ENCODE results near the gene ACER2. TPM values are rescaled to one million over a fixed set of nuclear protein-coding genes. Genes with fewer than 3 reads are reported as not detected.

ACER2 gene
- total RNA-seq, 4 donors from 2014 or later: 1.7 to 4.8 (median 2.4) TPM

DNA sequence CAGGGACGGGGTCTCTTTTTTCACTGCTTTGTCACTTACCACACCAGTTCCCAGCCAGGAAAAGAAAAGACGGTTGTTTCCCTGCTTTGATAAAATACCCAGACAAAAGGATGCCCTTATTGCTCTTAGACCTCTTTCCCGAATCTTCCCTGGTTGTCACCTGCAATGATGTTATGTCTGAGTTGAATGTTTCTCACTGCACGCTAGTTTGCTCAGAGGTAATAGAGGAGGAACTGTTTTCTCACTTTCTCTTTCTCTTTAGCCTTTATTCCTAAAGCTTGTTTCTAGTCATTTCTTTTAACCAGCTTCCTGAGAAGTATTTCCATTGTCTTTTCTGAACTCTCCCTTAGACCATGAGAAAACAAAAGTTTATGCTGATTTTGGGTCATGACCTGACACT, 32.9 kb downstream of the ACER2 start:
- intact Hi-C loops (cut with DNase I; ENCODE audit: low total_unique reads): loop anchor here (10.0 kb wide), 1 partner anchor 63 kb away; no protein-coding TSS in a partner anchor
- in situ Hi-C loops (cut with MboI; ENCODE audit: low sequenced_read_pairs in 4 of 4): no loop called here
- Histone ChIP-seq H3K36me3 (no peaks in the 10 kb centered on the region), H3K27ac (peak overlapping the region in 2 of 4 donors; percentile 10 to 36), H3K9me3 (no peaks in the 10 kb centered on the region), H3K4me1 (no peaks in the 10 kb centered on the region), H3K27me3 (no peaks in the 10 kb centered on the region), H3K4me3 (no peak overlapping the region)
- no peak for ATAC-seq
- DNase-seq: no peak
- no peak for TF ChIP-seq POLR2A (IDR thresholded peaks at IDR 0.05)
- TF ChIP-seq, protein P1, sequence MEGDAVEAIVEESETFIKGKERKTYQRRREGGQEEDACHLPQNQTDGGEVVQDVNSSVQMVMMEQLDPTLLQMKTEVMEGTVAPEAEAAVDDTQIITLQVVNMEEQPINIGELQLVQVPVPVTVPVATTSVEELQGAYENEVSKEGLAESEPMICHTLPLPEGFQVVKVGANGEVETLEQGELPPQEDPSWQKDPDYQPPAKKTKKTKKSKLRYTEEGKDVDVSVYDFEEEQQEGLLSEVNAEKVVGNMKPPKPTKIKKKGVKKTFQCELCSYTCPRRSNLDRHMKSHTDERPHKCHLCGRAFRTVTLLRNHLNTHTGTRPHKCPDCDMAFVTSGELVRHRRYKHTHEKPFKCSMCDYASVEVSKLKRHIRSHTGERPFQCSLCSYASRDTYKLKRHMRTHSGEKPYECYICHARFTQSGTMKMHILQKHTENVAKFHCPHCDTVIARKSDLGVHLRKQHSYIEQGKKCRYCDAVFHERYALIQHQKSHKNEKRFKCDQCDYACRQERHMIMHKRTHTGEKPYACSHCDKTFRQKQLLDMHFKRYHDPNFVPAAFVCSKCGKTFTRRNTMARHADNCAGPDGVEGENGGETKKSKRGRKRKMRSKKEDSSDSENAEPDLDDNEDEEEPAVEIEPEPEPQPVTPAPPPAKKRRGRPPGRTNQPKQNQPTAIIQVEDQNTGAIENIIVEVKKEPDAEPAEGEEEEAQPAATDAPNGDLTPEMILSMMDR (IDR thresholded peaks at IDR 0.05 in 4 of 5, conservative IDR thresholded peaks at IDR 0.05 in 1 of 5): no peak

GRCh38 chr9:19442240-19442639, 33.4 kb downstream of the ACER2 start:
- no peaks in the 10 kb centered on the region for H3K36me3 ChIP-seq
- no peaks in the 10 kb centered on the region for H3K4me1 ChIP-seq
- no peak for ATAC-seq
- no peak for DNase-seq
- in situ Hi-C loops (cut with MboI; ENCODE audit: low sequenced_read_pairs in 4 of 4) (no loop called here), intact Hi-C loops (cut with DNase I; ENCODE audit: low total_unique reads) (loop anchor here (10.0 kb wide), 1 partner anchor 63 kb away; no protein-coding TSS in a partner anchor)
- no peaks in the 10 kb centered on the region for H3K27me3 ChIP-seq
- no peak overlapping the region for H3K27ac ChIP-seq
- no peak for TF ChIP-seq POLR2A (IDR thresholded peaks at IDR 0.05)
- TF ChIP-seq, protein P1 (IDR thresholded peaks at IDR 0.05 in 4 of 5, conservative IDR thresholded peaks at IDR 0.05 in 1 of 5): no peak
- no peak overlapping the region for H3K4me3 ChIP-seq
- H3K9me3 ChIP-seq: no peaks in the 10 kb centered on the region

DNA sequence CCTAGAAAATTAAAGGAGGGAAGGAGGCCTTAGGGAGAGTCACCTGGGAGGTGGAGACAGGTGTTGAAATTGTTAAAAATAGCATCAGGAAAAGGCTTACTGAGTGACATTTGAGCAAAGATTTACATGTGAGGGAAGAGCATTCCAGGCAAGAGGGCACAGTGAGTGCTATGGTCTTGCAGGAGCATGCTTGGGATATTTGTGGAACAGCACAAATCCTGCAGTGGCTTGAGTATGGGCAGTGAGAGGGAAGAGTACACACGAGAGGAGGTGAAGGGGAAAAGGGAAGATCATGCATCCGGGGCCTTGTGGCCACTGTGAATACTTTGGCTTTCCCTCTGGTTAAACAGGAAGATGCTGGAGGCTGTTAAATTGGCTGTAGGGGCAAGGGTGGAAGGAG, 36.6 kb downstream of the ACER2 start:
- intact Hi-C loops (cut with DNase I; ENCODE audit: low total_unique reads): loop anchor here (10.0 kb wide), 1 partner anchor 59 kb away; no protein-coding TSS in a partner anchor
- in situ Hi-C loops (cut with MboI; ENCODE audit: low sequenced_read_pairs in 4 of 4): no loop called here
- Histone ChIP-seq H3K4me1 (no peaks in the 10 kb centered on the region), H3K9me3 (no peaks in the 10 kb centered on the region), H3K4me3 (no peak overlapping the region), H3K27me3 (no peaks in the 10 kb centered on the region), H3K36me3 (no peaks in the 10 kb centered on the region), H3K27ac (no peak overlapping the region)
- DNase-seq (no peak), ATAC-seq (no peak)
- no peak for TF ChIP-seq POLR2A (IDR thresholded peaks at IDR 0.05)
- TF ChIP-seq, protein P1 (IDR thresholded peaks at IDR 0.05 in 4 of 5, conservative IDR thresholded peaks at IDR 0.05 in 1 of 5): no peak

GRCh38 chr9:19446361-19446861, 37.6 kb downstream of the ACER2 start:
- no peak overlapping the region for H3K4me3 ChIP-seq
- no peaks in the 10 kb centered on the region for H3K36me3 ChIP-seq
- H3K27me3 ChIP-seq: no peaks in the 10 kb centered on the region
- DNase-seq (no peak), ATAC-seq (no peak)
- no peaks in the 10 kb centered on the region for H3K4me1 ChIP-seq
- no peaks in the 10 kb centered on the region for H3K9me3 ChIP-seq
- TF ChIP-seq, protein P1 (IDR thresholded peaks at IDR 0.05 in 4 of 5, conservative IDR thresholded peaks at IDR 0.05 in 1 of 5): no peak
- no peak for TF ChIP-seq POLR2A (IDR thresholded peaks at IDR 0.05)
- intact Hi-C loops (cut with DNase I; ENCODE audit: low total_unique reads) (loop anchor here (10.0 kb wide), 1 partner anchor 58 kb away; no protein-coding TSS in a partner anchor), in situ Hi-C loops (cut with MboI; ENCODE audit: low sequenced_read_pairs in 4 of 4) (no loop called here)
- no peak overlapping the region for H3K27ac ChIP-seq

Data from gastrocnemius medialis (tissue), 4 donors.